Loucy (cell line): Measurements from ENCODE around the gene LYRM4.

Experiments used
- CTCF ChIP-seq: fragments of 200-600 bp; sonication (generic); conservative IDR thresholded peaks from 2 replicates; pipeline ENCODE4 v1.5.1; 2014; ENCODE audit warnings: mild to moderate bottlenecking, antibody characterized with exemption, low read length
- EZH2phosphoT487 ChIP-seq: fragments of 200-600 bp; IDR thresholded peaks from 2 replicates; pipeline ENCODE4 v1.6.1; 2018; ENCODE audit warnings: antibody characterized with exemption, mild to moderate bottlenecking, moderate library complexity, borderline replicate concordance

- TF ChIP-seq CTCF (no peak), EZH2phosphoT487 (no peak)
These were observed 45.3 kb upstream of the LYRM4 start for GRCh38 chr6:5305968-5306626.
